ENCODE results near the gene TAF1A.

- TF ChIP-seq ZNF274 (IDR thresholded peaks at IDR 0.05; ENCODE audit: low read depth, low read length) (no peak), CTCF (IDR thresholded peaks at IDR 0.05 in 2 of 3, conservative IDR thresholded peaks at IDR 0.05 in 1 of 3; ENCODE audit: borderline replicate concordance in 1 of 3, insufficient read depth in 1 of 3, low read depth in 2 of 3, low read length in 2 of 3) (no peak), SP1 (IDR thresholded peaks at IDR 0.05; ENCODE audit: low read depth) (no peak), SRF (IDR thresholded peaks at IDR 0.05; ENCODE audit: low read depth) (no peak), REST (IDR thresholded peaks at IDR 0.05; ENCODE audit: low read depth) (no peak), EZH2 (IDR thresholded peaks at IDR 0.05) (no peak)
These were observed 43.6 kb downstream of the TAF1A start for GRCh38 chr1:222546091-222546490.

All from HCT116 (cell line).